Measurements from ENCODE around the gene TUBGCP2. TPM values are rescaled to one million over a fixed set of nuclear protein-coding genes. Genes with fewer than 3 reads are reported as not detected.
"Not testable (repeated sequence)": the region's sequence is repeated elsewhere in the genome, so short reads cannot be mapped to it uniquely, and the experiment has no call there.

The TUBGCP2 gene
- total RNA-seq, 4 donors from 2014 or later: 41.1 to 75.7 (median 43.5) TPM

DNA sequence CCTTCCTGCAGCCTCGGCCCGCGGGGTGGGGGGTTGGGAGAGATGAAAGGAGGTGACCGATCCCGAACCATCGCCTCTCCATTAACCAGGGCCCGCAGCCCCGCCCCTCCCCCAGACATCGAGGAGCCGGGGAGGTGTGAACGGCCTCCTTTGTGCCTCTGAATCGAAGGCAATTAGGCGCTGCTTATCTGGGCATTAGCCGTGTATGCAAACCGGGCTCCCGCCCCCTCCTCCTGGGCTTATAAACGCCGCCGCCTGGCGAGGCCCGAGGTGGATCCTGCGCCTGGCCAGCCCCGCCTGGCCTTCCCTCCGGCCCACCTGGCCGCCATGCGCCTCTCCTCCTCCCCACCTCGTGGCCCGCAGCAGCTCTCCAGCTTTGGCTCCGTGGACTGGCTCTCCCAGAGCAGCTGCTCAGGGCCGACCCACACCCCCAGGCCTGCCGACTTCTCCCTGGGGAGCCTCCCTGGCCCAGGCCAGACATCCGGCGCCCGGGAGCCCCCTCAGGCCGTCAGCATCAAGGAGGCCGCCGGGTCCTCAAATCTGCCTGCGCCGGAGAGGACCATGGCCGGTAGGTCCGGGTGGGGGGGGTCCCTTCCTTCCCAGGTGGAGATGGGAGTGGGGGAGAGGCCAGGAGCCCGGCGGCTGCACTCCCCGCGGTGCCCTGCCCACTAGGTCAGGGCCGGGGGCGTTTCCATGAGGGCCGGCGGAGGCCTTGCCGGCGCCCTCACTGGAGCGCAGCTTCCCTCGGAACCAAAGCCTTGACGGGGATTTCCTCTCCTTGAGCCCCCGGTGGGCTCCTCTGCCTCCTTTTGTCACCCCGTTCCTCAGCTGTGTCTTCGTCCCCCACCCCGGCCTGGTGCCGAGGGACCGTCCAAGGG, 70.8 kb downstream of the TUBGCP2 start, which contains the start of gene VENTX:
Gene VENTX, plus strand, starts transcription at position 268 of the 878 bp plus-strand sequence. Its CDS starts 60 bp downstream, at position 328.
- intact Hi-C loops (cut with DNase I; ENCODE audit: low total_unique reads): no loop called here
- no peak for DNase-seq (ENCODE audit: low spot score in 2 of 2)
- no peak within 1 kb of the TSS for H3K4me3 ChIP-seq (ENCODE audit: low read depth, poor library complexity, severe bottlenecking)
- 4 to 8% methylated on average over 49 to 54 of the region's 60 CpGs for WGBS, 2 donors
- no peak for TF ChIP-seq POLR2A (IDR thresholded peaks at IDR 0.05)
- TF ChIP-seq, protein P1, sequence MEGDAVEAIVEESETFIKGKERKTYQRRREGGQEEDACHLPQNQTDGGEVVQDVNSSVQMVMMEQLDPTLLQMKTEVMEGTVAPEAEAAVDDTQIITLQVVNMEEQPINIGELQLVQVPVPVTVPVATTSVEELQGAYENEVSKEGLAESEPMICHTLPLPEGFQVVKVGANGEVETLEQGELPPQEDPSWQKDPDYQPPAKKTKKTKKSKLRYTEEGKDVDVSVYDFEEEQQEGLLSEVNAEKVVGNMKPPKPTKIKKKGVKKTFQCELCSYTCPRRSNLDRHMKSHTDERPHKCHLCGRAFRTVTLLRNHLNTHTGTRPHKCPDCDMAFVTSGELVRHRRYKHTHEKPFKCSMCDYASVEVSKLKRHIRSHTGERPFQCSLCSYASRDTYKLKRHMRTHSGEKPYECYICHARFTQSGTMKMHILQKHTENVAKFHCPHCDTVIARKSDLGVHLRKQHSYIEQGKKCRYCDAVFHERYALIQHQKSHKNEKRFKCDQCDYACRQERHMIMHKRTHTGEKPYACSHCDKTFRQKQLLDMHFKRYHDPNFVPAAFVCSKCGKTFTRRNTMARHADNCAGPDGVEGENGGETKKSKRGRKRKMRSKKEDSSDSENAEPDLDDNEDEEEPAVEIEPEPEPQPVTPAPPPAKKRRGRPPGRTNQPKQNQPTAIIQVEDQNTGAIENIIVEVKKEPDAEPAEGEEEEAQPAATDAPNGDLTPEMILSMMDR (IDR thresholded peaks at IDR 0.05): no peak

DNA sequence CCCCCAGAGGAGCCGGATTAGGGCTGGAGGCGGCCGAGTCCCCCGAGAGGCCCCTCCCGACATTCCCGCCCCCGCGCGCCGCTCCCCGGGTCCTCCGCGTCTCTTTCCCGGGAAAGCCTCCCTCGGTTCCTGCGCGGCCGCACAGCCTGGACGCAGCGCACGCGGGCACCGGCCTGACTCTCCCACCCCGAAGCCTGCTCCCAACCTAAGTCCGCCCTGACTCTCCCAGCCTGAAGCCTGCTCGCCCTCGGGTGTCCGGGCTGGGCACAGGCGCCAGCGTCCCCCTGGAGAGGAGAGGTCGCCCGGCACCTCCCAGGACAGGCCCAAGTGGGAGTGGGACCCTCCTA, 71.5 kb downstream of the TUBGCP2 start:
- DNase-seq (ENCODE audit: low spot score in 2 of 2): no peak
- intact Hi-C loops (cut with DNase I; ENCODE audit: low total_unique reads): no loop called here
- WGBS, 2 donors: 0% methylated on average over 2 to 19 of the region's 32 CpGs
- TF ChIP-seq, protein P1 (IDR thresholded peaks at IDR 0.05): no peak
- TF ChIP-seq POLR2A (IDR thresholded peaks at IDR 0.05): no peak
- H3K4me3 ChIP-seq (ENCODE audit: low read depth, poor library complexity, severe bottlenecking): no peak overlapping the region

DNA sequence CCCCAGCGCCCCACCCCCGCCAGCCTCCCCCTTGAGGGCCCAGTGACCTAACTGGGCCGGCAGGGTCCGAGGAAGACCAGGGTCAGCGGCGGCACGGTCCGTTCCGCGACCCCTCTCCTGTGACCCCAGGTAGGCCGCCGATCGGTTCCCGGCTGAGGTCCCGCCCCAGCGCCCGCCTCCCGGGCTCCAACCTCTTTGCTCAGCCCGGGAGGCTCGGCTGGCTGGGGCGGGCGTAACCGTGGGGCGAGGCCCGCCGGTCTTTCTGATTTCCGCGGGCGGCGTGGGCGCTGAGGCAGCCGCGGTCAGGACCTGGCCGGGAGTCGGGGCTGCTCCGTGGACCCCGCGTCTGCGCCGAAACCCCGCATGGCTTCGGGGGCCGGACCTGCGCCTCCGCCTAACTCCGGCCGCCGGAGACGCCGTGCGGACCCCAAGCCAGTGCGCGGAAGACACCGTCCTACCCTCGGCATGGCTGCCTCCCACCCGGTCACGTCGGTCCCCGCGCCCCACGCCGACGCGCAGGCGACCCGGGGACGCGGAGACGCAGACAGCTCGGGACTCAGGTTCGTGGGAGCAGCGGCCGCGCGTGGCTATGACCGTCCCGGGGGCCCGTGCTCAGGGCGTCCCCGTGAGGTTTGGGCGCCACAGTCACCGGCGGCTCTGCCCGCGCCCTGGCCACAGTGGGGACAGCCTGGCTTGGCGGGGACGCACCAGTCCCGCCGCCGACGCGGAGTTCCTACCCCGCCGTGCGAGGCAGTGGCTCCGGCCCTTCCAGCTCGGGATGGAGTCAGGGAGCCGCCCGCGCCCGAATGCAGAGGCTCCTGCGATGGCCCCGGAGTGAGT, 72.1 kb downstream of the TUBGCP2 start:
- intact Hi-C loops (cut with DNase I; ENCODE audit: low total_unique reads): no loop called here
- no peak for DNase-seq (ENCODE audit: low spot score in 2 of 2)
- WGBS, 2 donors: 1 to 4% methylated on average over 34 to 40 of the region's 103 CpGs
- H3K4me3 ChIP-seq (ENCODE audit: low read depth, poor library complexity, severe bottlenecking): no peak overlapping the region
- TF ChIP-seq POLR2A (IDR thresholded peaks at IDR 0.05): no peak
- TF ChIP-seq, protein P1 (IDR thresholded peaks at IDR 0.05): no peak

GRCh38 chr10:133235932-133236331, 72.7 kb downstream of the TUBGCP2 start:
- TF ChIP-seq, protein P1 (IDR thresholded peaks at IDR 0.05): no peak
- no peak for TF ChIP-seq POLR2A (IDR thresholded peaks at IDR 0.05)
- 2 to 3% methylated on average over 15 to 18 of the region's 18 CpGs for WGBS, 2 donors
- H3K4me3 ChIP-seq (ENCODE audit: low read depth, poor library complexity, severe bottlenecking): no peak overlapping the region
- no peak for DNase-seq (ENCODE audit: low spot score in 2 of 2)
- intact Hi-C loops (cut with DNase I; ENCODE audit: low total_unique reads): no loop called here

- intact Hi-C loops (cut with DNase I; ENCODE audit: low total_unique reads): no loop called here
- H3K4me3 ChIP-seq (ENCODE audit: low read depth, poor library complexity, severe bottlenecking): no peak overlapping the region
- TF ChIP-seq, protein P1 (IDR thresholded peaks at IDR 0.05): no peak
- TF ChIP-seq POLR2A (IDR thresholded peaks at IDR 0.05): no peak
- no peak for DNase-seq (ENCODE audit: low spot score in 2 of 2)
- WGBS, 2 donors: 3 to 10% methylated on average over 17 to 40 of the region's 48 CpGs
Observed at GRCh38 chr10:133235265-133235855, 73.3 kb downstream of the TUBGCP2 start.

GRCh38 chr10:133234796-133235195, 73.9 kb downstream of the TUBGCP2 start:
- DNase-seq (ENCODE audit: low spot score in 2 of 2); intact Hi-C loops (cut with DNase I; ENCODE audit: low total_unique reads); H3K4me3 ChIP-seq (ENCODE audit: low read depth, poor library complexity, severe bottlenecking): not testable (repeated sequence)
- 50 to 56% methylated on average over 9 to 10 of the region's 10 CpGs for WGBS, 2 donors
